Nucleus accumbens (tissue), 56 donors: Measurements from ENCODE around the gene CIDEC.
"Not testable (repeated sequence)": the region's sequence is repeated elsewhere in the genome, so short reads cannot be mapped to it uniquely, and the experiment has no call there.

Source experiments
- DNase-seq, 56 donors: peaks; one replicate each; lab custom pipeline; 2025; lab: John Stamatoyannopoulos, UW

Gene CIDEC

GRCh38 chr3:9851383-9851782 lies 28.7 kb downstream of the CIDEC start:
- DNase-seq, result peak in 12 of 56 donors; percentile 6 to 34 (median 18)

GRCh38 chr3:9848860-9849259 lies 31.2 kb downstream of the CIDEC start:
- peak in 1 of 56 donors; percentile 28 for DNase-seq

- not testable (repeated sequence) for DNase-seq
These were observed 32.2 kb downstream of the CIDEC start for GRCh38 chr3:9847870-9848269.

- no peak for DNase-seq
These were observed 33.0 kb downstream of the CIDEC start for GRCh38 chr3:9846931-9847488.

GRCh38 chr3:9846231-9846630 lies 33.8 kb downstream of the CIDEC start:
- DNase-seq, result no peak

- DNase-seq, result peak; percentile 68 to 99 (median 95)
These were observed 36.2 kb downstream of the CIDEC start, which contains the start of gene RPUSD3 for GRCh38 chr3:9843715-9844438. Gene RPUSD3 (minus strand): TSS chr3:9844008. CDS start chr3:9843990, 18 bp downstream.

GRCh38 chr3:9841015-9841414 lies 39.0 kb downstream of the CIDEC start:
- no peak for DNase-seq

GRCh38 chr3:9838856-9839255 lies 41.2 kb downstream of the CIDEC start:
- DNase-seq, result no peak

GRCh38 chr3:9837701-9838582 lies 42.1 kb downstream of the CIDEC start:
- no peak for DNase-seq

- no peak for DNase-seq
These were observed 45.3 kb downstream of the CIDEC start for GRCh38 chr3:9834520-9835380.

- DNase-seq, result no peak
These were observed 47.0 kb downstream of the CIDEC start for GRCh38 chr3:9833078-9833477.

GRCh38 chr3:9831253-9831652 lies 48.8 kb downstream of the CIDEC start:
- DNase-seq, result no peak

- no peak for DNase-seq
These were observed 51.0 kb downstream of the CIDEC start for GRCh38 chr3:9828801-9829755.

GRCh38 chr3:9826815-9827573 lies 53.1 kb downstream of the CIDEC start:
- no peak for DNase-seq

- DNase-seq, result no peak
These were observed 54.5 kb downstream of the CIDEC start for GRCh38 chr3:9825451-9826040.

- DNase-seq, result no peak
These were observed 59.1 kb downstream of the CIDEC start for GRCh38 chr3:9820946-9821345.

GRCh38 chr3:9820543-9820942 lies 59.5 kb downstream of the CIDEC start:
- no peak for DNase-seq
